ENCODE measurements around the gene NR2F1-AS1.
"Not testable (repeated sequence)": the region's sequence is repeated elsewhere in the genome, so short reads cannot be mapped to it uniquely, and the experiment has no call there.

Gene NR2F1-AS1

DNA sequence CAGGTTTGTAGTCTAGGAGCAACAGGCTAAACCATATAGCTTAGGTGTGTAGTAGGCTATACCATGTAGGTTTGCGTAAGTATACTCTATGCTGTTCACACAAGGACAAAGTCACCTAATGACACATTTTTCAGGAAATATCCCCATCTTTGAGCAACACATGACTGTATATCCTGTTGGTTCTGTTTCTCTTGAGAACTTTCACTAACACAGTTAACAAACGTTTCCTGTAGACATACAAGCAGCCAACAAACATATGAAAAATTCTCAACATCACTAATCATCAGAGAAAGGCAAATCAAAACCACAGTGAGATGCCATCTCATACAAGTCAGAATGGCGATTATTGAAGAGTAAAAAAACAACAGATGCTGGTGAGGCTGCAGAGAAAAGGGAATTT, 68.2 kb downstream of the NR2F1-AS1 start:
- no peak for DNase-seq

DNA sequence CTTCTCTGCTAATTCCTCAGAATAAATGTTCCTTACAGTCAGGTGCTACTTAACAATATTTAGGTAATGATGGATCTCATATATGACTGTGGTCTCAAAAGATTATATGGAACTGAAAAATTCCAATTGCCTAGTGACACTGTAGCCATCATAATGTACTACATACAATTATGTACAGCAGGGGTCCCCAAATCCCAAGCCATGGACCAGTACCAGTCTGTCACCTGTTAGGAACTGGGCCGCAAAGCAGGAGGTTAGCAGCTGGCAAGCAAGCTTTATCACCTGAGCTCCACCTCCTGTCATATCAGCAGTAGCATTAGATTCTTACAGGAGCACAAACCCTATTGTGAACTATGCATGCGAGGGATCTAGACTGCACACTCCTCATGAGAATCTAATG, 69.6 kb downstream of the NR2F1-AS1 start:
- no peak for DNase-seq

- no peak for DNase-seq
These were observed 70.2 kb downstream of the NR2F1-AS1 start for GRCh38 chr5:93510626-93511380.

- not testable (repeated sequence) for DNase-seq
These were observed 75.5 kb downstream of the NR2F1-AS1 start for GRCh38 chr5:93505553-93505952.

DNA sequence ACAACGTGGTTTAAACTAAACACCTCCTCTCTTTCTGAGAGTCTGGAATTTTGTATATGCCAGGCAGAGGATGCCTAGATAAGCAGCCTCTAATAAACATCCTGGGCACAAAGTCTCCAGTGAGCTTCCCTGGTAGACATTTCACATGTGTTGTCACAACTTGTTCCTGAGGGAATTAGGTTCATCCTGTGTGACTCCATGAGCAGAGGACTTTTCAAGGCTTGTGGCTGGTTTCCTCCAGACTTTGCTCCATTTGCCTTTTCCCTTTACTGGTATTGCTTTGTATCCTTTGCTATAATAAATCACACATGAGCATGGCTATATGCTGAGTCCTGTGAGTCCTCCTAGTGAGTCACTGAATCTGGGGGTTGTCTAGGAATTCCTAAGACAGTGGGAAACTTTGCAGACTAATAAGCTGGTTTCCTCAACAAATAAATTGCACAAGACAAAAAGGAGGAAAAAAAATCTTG, 77.4 kb downstream of the NR2F1-AS1 start:
- DNase-seq = no peak

DNA sequence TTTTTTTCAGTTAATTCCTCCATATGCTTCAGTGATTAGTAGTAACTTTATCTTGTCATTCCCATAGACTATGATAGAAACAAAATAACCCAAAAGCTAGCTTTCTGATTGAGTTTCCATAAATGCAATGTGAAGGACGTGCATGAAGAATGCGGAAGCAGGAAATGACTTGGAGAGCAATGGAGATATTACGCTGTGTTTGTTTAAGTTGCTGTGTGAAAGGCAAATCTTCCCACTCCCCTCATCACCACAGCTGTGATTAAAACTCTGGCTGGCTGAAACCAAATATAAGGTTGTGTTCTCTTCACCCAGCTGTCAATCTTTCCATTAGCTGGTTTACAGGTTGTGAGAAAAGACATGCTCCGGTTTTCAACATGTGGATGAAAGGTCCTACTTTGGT, 83.9 kb downstream of the NR2F1-AS1 start:
- no peak for DNase-seq

DNA sequence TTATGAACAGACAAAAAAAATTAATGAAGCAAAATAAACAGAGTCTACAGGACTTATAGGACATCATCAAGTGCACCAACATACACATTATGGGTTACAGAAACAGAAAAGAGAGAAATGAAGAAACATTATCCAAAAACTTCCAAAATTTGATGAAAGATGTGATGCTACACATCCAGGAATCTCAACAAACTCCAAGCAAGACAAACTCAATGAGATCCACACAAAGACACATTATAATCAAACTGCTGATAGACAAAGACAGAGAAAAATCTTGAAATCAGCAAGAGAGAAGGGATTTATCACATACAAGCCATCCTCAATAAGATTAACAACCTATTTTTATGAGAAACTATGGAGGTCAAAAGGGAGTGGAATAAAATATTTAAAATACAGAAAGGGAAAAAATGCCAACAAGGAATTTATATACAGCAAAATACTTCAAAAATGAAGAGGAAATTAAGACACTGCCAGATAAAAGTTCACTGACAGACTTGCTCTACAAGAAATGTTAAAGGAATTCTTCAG, 101.0 kb downstream of the NR2F1-AS1 start:
- DNase-seq = no peak

DNA sequence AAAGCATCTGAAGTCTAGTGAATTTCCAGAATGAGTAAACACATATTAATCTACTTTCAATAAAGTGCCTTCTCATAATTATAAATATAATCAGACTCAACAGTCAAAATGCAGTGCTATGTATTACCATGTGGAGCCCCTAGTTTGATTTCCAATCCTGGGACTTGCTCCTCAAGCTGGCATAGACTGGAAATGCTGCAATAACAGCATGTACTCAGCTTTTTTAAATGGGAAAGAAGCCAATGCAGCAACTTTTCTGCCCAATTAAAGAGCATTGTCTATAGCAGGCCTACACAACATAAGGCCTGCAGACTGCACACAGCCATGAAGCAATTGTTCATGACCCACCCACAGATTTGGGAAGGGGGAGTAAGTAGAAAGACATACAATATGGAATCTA, 103.2 kb downstream of the NR2F1-AS1 start:
- DNase-seq = no peak

GRCh38 chr5:93476251-93476742, 104.7 kb downstream of the NR2F1-AS1 start:
- no peak for DNase-seq

GRCh38 chr5:93462916-93463315, 118.1 kb downstream of the NR2F1-AS1 start:
- no peak for DNase-seq

DNA sequence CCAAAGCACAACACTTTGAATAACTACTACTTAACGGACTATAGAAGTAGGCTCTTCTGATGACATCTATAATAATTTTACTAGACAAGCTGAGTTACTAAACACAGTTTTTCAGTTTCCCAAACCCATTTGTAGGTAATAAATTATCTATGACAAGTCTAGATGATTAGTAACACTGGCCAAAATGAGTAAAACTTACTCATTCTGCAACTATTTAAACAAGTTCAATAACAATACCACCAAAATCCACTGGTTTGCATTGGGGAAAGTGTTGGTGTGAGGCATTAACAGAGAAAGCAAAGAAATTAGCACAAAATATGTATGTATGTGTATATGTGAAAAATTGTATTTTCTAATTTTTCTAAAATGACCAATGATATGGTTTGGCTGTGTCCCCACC, 119.3 kb downstream of the NR2F1-AS1 start:
- DNase-seq = no peak

DNA sequence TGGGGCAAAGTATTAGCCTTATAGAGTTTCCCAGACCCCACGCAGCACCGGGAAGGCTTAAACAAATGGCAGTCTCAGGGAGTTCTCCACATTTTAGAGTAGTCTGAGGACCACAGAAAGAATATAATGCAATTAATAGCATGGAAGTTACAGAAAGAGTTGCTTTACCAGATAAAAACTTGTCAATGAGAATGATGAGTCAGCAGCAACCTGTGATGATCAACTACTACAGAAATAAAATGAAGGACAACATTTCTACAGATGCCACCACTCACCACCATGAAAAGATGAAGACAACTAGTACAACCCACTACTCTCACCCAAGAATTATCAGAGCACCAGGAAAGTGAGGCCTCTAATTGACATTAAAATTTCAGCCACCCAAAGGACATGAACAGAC, 120.7 kb downstream of the NR2F1-AS1 start:
- no peak for DNase-seq

DNA sequence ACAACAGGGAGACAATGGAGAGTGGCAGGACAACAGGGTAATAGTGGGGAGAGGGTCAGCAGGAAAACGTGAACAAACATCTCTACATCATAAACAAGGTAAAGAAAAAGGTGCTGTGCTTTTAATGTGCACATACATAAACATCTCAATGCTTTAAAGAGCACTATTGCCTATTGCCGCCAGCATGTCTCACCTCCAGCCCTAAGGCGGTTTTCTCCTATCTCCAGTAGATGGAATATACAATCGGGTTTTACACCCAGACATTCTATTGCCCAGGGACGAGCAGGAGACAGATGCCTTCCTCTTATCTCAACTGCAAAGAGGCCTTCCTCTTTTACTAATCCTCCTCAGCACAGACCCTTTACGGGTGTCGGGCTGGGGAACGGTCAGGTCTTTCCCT, 124.2 kb downstream of the NR2F1-AS1 start:
- DNase-seq = not testable (repeated sequence)

- DNase-seq = no peak
These were observed 126.1 kb downstream of the NR2F1-AS1 start for GRCh38 chr5:93454896-93455295.

- DNase-seq = no peak
These were observed 128.8 kb downstream of the NR2F1-AS1 start for GRCh38 chr5:93452255-93452654.

GRCh38 chr5:93438124-93438523, 142.9 kb downstream of the NR2F1-AS1 start:
- DNase-seq = no peak

DNA sequence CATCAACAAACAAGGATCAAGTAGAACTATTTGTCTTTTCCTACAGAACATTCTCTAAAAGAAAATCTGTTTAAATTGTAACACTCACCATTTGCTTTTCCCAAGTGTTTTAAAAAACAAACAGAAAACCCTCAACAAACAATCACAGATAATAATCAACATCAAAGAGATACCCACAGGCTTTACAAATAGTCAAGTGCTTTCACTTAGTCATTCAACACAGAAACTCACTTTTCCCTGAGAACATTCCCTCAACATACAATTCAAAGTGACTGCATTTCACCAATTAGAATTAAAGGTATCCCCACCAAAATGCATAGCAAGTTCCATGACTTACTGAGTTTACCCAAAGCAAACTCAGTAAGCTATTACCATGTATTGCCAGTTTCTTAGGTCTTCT, 144.9 kb downstream of the NR2F1-AS1 start:
- DNase-seq = no peak

GRCh38 chr5:93433422-93433821, 147.6 kb downstream of the NR2F1-AS1 start:
- DNase-seq = no peak

DNA sequence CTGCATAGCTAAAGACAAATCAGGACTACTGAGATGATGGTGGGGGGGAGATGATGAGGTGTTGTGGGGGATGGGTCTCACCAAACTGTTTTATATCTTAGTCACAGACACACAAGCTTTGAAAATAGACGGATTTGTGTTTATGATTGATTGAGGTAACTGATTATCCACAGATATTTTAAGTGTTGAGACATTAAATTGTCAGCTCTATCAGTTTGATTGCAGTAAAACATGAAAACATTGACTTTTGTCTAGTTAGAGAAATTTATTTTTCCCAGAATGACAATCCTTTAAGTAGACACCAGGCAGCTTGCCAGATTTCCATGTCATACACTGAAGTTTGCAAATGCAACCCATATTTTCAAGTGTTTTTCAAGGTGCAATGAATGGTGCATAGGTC, 149.8 kb downstream of the NR2F1-AS1 start:
- peak; percentile 3 to 19 for DNase-seq

DNA sequence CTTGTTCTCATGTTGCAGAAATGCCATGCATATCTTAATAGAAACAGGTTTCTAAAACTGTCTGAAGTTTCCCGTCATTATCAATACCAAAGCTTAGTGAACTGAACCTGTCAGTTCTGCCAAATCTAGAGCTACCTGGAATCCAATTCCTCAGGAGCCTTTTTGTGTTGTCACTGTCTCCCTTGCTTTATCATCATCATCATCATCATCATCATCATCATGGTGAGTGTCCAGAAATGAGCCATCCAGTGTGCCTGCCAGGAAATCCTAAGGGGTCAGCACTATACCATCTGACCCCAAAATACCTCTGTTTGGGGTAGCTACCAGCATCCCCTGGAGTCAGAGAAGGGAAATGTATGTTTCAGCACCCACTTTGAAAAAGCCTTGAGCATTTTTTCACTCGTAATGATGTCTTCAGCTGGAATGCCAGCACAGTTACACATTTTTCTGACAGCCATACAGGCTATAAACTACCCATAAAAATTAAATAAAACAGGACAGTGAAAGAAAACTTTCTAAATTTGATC, 150.3 kb downstream of the NR2F1-AS1 start:
- no peak for DNase-seq

DNA sequence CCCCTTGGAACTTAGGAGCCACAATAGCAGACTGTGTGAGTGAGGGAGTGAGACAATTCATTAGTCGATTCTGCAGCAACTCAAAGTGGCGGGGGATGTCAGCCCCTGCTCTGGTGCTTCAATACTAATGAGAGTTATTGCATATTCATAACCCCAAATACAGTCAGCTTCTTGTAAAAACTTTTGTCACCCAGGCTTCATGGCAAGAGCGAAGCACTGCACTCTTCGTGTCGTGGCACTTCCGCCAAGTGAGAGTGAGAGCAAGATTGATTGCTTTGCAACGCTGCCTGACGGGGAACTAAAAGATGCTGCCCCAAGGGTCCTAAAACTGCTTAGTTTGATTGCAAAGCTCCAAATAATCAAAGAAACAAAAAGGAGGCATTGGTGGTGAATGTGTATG, 150.9 kb downstream of the NR2F1-AS1 start:
- no peak for DNase-seq

GRCh38 chr5:93428868-93429267, 152.2 kb downstream of the NR2F1-AS1 start:
- DNase-seq = no peak

GRCh38 chr5:93427316-93427715, 153.7 kb downstream of the NR2F1-AS1 start:
- DNase-seq = no peak

DNA sequence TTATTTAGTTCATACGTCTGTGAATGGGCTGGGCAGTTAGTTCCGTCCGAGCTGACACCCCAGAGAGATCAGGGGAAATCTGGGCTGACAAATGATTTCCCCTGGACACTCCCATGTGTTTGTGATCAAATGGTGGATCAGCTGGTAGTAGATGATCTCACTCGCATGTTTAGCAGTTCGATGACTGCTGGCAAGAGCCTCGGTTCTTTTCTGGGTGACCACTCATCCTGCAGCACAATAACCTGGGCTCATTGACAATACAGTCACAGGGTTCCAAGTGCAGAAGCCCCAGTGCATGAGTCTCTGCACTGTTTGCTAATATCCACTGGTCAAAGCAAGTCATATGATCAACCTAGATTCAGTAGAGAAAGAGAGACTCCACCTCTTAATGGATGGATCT, 155.9 kb downstream of the NR2F1-AS1 start:
- no peak for DNase-seq

Measured in SHP77 (cell line).